ENCODE data around the gene HERPUD1. TPM values are rescaled to one million over a fixed set of nuclear protein-coding genes. Genes with fewer than 3 reads are reported as not detected.
A peak's percentile ranks its signal among the peaks of the same experiment; 100 is the strongest.

The HERPUD1 gene
- total and polyA plus RNA-seq, 2 of the 13 experiments (the other 11 are each of a cell fraction or from before 2014, with no cell fraction given) = 96.2 to 323 TPM

DNA sequence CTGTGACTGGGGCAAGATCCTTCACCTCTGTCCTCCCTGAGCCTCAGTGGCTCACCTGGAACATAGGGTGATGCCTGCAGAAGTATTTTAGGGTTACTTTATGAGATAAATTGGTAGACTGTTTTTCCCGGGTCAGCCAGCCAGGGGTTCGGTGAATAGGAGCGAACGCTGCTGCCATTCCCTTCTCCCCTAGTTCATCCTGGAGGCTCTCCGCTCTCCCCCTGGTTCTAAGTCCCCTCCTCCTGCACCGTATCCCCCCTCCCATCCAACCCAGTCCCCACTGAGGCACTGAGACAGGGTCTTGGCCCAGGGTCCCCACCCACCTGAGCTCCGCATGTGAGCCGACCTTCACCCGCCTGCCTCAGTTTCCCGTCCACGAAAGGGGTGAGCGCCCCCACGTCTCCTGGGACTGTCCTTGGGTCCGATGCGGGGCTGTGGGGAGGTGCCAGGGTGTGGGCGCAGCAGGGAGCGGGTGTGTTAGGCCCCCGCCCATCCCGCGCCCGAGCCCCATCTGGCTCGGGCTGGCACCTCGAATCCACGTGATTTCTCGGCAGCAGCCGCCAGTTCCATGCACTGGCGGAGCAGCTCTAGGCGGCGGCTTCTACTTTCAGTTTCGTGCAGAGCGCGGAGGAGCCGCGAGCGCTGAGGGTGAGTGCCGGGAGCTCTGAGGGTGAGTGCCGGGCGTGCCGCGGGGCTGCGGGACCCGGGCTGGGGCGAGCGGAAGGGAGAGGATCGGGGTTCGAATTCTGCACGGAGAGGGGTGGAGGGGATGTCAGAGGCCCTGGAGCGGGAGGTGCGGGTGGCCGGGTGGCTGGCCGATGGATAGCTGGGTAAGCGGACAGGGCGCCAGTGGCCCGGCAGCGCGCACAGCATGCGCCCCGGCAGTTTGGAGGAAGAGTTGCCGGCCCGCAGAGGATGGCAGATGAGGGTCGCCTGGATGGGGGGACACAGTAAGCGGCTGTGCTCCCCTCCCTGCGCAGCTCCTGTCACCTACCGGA, 57.3 kb downstream of the HERPUD1 start, which contains the start of gene NLRC5 (continued):
- TF ChIP-seq, protein P1, sequence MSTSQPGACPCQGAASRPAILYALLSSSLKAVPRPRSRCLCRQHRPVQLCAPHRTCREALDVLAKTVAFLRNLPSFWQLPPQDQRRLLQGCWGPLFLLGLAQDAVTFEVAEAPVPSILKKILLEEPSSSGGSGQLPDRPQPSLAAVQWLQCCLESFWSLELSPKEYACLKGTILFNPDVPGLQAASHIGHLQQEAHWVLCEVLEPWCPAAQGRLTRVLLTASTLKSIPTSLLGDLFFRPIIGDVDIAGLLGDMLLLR (CRISPR knock-in tag; IDR thresholded peaks at IDR 0.05) = peak; percentile 79
- TF ChIP-seq MTA1 (CRISPR knock-in tag; IDR thresholded peaks at IDR 0.05; ENCODE audit: borderline replicate concordance) = peak; percentile 86; the same call in 1 of the 2 replicates
- TF ChIP-seq ZFP91 (CRISPR knock-in tag; IDR thresholded peaks at IDR 0.05; ENCODE audit: borderline replicate concordance) = peak; percentile 79; the same call in 1 of the 2 replicates
- TF ChIP-seq ZNF772 (CRISPR knock-in tag; IDR thresholded peaks at IDR 0.05) = peak; percentile 81; the same call in 1 of the 2 replicates
- TF ChIP-seq, protein P2, sequence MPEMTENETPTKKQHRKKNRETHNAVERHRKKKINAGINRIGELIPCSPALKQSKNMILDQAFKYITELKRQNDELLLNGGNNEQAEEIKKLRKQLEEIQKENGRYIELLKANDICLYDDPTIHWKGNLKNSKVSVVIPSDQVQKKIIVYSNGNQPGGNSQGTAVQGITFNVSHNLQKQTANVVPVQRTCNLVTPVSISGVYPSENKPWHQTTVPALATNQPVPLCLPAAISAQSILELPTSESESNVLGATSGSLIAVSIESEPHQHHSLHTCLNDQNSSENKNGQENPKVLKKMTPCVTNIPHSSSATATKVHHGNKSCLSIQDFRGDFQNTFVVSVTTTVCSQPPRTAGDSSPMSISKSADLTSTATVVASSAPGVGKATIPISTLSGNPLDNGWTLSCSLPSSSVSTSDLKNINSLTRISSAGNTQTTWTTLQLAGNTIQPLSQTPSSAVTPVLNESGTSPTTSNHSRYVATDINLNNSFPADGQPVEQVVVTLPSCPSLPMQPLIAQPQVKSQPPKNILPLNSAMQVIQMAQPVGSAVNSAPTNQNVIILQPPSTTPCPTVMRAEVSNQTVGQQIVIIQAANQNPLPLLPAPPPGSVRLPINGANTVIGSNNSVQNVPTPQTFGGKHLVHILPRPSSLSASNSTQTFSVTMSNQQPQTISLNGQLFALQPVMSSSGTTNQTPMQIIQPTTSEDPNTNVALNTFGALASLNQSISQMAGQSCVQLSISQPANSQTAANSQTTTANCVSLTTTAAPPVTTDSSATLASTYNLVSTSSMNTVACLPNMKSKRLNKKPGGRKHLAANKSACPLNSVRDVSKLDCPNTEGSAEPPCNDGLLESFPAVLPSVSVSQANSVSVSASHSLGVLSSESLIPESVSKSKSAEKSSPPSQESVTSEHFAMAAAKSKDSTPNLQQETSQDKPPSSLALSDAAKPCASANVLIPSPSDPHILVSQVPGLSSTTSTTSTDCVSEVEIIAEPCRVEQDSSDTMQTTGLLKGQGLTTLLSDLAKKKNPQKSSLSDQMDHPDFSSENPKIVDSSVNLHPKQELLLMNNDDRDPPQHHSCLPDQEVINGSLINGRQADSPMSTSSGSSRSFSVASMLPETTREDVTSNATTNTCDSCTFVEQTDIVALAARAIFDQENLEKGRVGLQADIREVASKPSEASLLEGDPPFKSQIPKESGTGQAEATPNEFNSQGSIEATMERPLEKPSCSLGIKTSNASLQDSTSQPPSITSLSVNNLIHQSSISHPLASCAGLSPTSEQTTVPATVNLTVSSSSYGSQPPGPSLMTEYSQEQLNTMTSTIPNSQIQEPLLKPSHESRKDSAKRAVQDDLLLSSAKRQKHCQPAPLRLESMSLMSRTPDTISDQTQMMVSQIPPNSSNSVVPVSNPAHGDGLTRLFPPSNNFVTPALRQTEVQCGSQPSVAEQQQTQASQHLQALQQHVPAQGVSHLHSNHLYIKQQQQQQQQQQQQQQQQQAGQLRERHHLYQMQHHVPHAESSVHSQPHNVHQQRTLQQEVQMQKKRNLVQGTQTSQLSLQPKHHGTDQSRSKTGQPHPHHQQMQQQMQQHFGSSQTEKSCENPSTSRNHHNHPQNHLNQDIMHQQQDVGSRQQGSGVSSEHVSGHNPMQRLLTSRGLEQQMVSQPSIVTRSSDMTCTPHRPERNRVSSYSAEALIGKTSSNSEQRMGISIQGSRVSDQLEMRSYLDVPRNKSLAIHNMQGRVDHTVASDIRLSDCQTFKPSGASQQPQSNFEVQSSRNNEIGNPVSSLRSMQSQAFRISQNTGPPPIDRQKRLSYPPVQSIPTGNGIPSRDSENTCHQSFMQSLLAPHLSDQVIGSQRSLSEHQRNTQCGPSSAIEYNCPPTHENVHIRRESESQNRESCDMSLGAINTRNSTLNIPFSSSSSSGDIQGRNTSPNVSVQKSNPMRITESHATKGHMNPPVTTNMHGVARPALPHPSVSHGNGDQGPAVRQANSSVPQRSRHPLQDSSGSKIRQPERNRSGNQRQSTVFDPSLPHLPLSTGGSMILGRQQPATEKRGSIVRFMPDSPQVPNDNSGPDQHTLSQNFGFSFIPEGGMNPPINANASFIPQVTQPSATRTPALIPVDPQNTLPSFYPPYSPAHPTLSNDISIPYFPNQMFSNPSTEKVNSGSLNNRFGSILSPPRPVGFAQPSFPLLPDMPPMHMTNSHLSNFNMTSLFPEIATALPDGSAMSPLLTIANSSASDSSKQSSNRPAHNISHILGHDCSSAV (CRISPR knock-in tag; IDR thresholded peaks at IDR 0.05; ENCODE audit: borderline replicate concordance) = no peak; the same call in 1 of the 2 replicates
- TF ChIP-seq, protein P3, sequence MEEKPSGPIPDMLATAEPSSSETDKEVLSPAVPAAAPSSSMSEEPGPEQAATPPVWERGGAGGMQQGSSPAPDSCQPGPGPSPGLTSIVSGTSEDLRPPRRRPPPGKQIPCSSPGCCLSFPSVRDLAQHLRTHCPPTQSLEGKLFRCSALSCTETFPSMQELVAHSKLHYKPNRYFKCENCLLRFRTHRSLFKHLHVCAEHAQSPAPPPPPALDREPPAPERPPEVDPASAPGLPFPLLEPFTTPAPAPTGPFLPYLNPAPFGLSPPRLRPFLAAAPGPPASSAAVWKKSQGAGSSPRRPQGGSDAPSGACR (CRISPR knock-in tag; IDR thresholded peaks at IDR 0.05) = no peak
- TF ChIP-seq AGO2 (optimal IDR thresholded peaks at IDR 0.05; ENCODE audit: low read depth, low read length) = no peak
- TF ChIP-seq SP140L (CRISPR knock-in tag; IDR thresholded peaks at IDR 0.05; ENCODE audit: borderline replicate concordance) = no peak
- TF ChIP-seq MLXIP (CRISPR knock-in tag; IDR thresholded peaks at IDR 0.05; ENCODE audit: borderline replicate concordance) = 0 out of 2 replicates have a peak, but pooled peaks have one; percentile 14
- no peak for TF ChIP-seq MIXL1 (CRISPR knock-in tag; IDR thresholded peaks at IDR 0.05)
- TF ChIP-seq U2AF2 (IDR thresholded peaks at IDR 0.05; ENCODE audit: low read depth, low read length) = no peak
